H1 (cell line): ENCODE data around the gene OXTR.

Experiments used
- CEBPB ChIP-seq: IDR thresholded peaks from 2 replicates; pipeline ENCODE4 v1.6.1; 2012; ENCODE audit warnings: low read depth, low read length
- EGR1 ChIP-seq: IDR thresholded peaks from 2 replicates; pipeline ENCODE4 v1.6.1; 2011; ENCODE audit warnings: low read depth, low read length, borderline replicate concordance
- EZH2 ChIP-seq: fragments of 200-600 bp; sonication (generic); IDR thresholded peaks from 2 replicates; pipeline ENCODE4 v1.7.1; 2012; ENCODE audit warnings: low read depth, mild to moderate bottlenecking, moderate library complexity, low read length, inconsistent platforms; ENCODE audit not compliant: severe bottlenecking
- GABPA ChIP-seq: IDR thresholded peaks from 2 replicates; pipeline ENCODE4 v1.6.1; 2011; ENCODE audit warnings: mild to moderate bottlenecking, low read length, moderate library complexity, borderline replicate concordance; ENCODE audit not compliant: insufficient read depth
- JUND ChIP-seq: IDR thresholded peaks from 2 replicates; pipeline ENCODE4 v1.6.1; 2011; ENCODE audit warnings: mild to moderate bottlenecking, improper control_type of control experiment, low read length
- POLR2A ChIP-seq, 2 experiments: IDR thresholded peaks; 1 replicate in 1 of 2; 2 replicates in 1 of 2; pipeline ENCODE4 v1.6.1; 2011; ENCODE audit warnings: low read depth in 2 of 2, low read length in 2 of 2, mild to moderate bottlenecking in 2 of 2; ENCODE audit errors: control extremely low read depth in 1 of 2
- POLR2AphosphoS5 ChIP-seq: IDR thresholded peaks from 2 replicates; pipeline ENCODE4 v1.6.1; 2011; ENCODE audit warnings: low read depth, low read length
- RAD21 ChIP-seq, 2 experiments: IDR thresholded peaks in 1 of 2; conservative IDR thresholded peaks in 1 of 2; 2 replicates each; pipeline ENCODE4 v1.6.1; 2011; ENCODE audit warnings: low read depth in 2 of 2, low read length in 2 of 2, improper control_type of control experiment in 1 of 2, inconsistent platforms in 1 of 2, mild to moderate bottlenecking in 1 of 2, moderate library complexity in 1 of 2
- RXRA ChIP-seq: IDR thresholded peaks from 2 replicates; pipeline ENCODE4 v1.6.1; 2011; ENCODE audit warnings: low read depth, mild to moderate bottlenecking, low read length, moderate library complexity; ENCODE audit not compliant: insufficient read depth
- SIX5 ChIP-seq: IDR thresholded peaks from 2 replicates; pipeline ENCODE4 v1.6.1; 2011; ENCODE audit warnings: mild to moderate bottlenecking, low read depth, low read length
- TAF1 ChIP-seq: IDR thresholded peaks from 2 replicates; pipeline ENCODE4 v1.6.1; 2011; ENCODE audit warnings: mild to moderate bottlenecking, low read depth, low read length
- TF ChIP-seq, protein P1 (sequence below), 3 experiments: IDR thresholded peaks; 1 replicate in 2 of 3; 2 replicates in 1 of 3; pipeline versions ENCODE4 v1.5.1 to v1.6.1; 2011; ENCODE audit warnings: low read length in 3 of 3, mild to moderate bottlenecking in 3 of 3, inconsistent platforms in 2 of 3, low read depth in 1 of 3, moderate library complexity in 1 of 3; ENCODE audit not compliant: insufficient read depth in 1 of 3; ENCODE audit errors: control extremely low read depth in 1 of 3
- TF ChIP-seq, protein P2 (sequence below): IDR thresholded peaks from 2 replicates; pipeline ENCODE4 v1.6.1; 2012; ENCODE audit warnings: inconsistent platforms

DNA sequence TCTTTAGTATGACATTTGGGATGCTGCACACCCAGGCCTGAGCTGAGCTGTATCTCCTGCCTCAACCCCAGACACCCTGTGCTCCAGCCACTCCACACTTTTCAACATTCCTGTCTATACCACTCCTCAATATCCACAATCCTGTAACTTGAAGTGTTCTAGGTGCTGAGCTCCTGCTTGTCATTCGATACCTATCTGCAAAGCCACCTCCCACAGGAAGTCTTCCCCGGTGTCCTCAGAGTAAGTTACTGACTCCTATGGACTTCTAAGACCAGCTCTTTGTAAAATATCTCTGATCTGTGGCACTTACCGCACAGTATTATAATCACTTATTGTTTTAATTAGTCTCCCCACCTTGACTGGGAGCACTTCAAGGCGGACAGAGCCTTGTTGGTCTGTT, 37.0 kb downstream of the OXTR start:
- no peak for TF ChIP-seq POLR2A (IDR thresholded peaks at IDR 0.05; ENCODE audit: control extremely low read depth in 1 of 2, low read depth in 2 of 2, low read length in 2 of 2)
- TF ChIP-seq, protein P1, sequence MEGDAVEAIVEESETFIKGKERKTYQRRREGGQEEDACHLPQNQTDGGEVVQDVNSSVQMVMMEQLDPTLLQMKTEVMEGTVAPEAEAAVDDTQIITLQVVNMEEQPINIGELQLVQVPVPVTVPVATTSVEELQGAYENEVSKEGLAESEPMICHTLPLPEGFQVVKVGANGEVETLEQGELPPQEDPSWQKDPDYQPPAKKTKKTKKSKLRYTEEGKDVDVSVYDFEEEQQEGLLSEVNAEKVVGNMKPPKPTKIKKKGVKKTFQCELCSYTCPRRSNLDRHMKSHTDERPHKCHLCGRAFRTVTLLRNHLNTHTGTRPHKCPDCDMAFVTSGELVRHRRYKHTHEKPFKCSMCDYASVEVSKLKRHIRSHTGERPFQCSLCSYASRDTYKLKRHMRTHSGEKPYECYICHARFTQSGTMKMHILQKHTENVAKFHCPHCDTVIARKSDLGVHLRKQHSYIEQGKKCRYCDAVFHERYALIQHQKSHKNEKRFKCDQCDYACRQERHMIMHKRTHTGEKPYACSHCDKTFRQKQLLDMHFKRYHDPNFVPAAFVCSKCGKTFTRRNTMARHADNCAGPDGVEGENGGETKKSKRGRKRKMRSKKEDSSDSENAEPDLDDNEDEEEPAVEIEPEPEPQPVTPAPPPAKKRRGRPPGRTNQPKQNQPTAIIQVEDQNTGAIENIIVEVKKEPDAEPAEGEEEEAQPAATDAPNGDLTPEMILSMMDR (IDR thresholded peaks at IDR 0.05; ENCODE audit: control extremely low read depth in 1 of 3, insufficient read depth in 1 of 3, low read depth in 1 of 3, low read length in 3 of 3): no peak
- TF ChIP-seq EGR1: no peak
- no peak for TF ChIP-seq POLR2AphosphoS5
- no peak for TF ChIP-seq CEBPB
- TF ChIP-seq, protein P2, sequence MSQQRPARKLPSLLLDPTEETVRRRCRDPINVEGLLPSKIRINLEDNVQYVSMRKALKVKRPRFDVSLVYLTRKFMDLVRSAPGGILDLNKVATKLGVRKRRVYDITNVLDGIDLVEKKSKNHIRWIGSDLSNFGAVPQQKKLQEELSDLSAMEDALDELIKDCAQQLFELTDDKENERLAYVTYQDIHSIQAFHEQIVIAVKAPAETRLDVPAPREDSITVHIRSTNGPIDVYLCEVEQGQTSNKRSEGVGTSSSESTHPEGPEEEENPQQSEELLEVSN: no peak
- TF ChIP-seq RXRA: no peak
- no peak for TF ChIP-seq EZH2
- TF ChIP-seq GABPA: no peak
- no peak for TF ChIP-seq TAF1
- TF ChIP-seq SIX5: no peak
- TF ChIP-seq RAD21 (IDR thresholded peaks at IDR 0.05 in 1 of 2, conservative IDR thresholded peaks at IDR 0.05 in 1 of 2; ENCODE audit: low read depth in 2 of 2, low read length in 2 of 2): no peak
- no peak for TF ChIP-seq JUND
